HG03354 (cell line): ENCODE results near the gene SLC5A9.
"Not testable (repeated sequence)": the region's sequence is repeated elsewhere in the genome, so short reads cannot be mapped to it uniquely, and the experiment has no call there.

Experiments
- ATAC-seq: cut with Tn5 transposase; IDR thresholded peaks from one replicate; pipeline ENCODE4 v1.9.1; 2021; ENCODE audit warnings: mild to moderate bottlenecking; ENCODE audit not compliant: unreplicated experiment, poor library complexity, severe bottlenecking

Gene SLC5A9

DNA sequence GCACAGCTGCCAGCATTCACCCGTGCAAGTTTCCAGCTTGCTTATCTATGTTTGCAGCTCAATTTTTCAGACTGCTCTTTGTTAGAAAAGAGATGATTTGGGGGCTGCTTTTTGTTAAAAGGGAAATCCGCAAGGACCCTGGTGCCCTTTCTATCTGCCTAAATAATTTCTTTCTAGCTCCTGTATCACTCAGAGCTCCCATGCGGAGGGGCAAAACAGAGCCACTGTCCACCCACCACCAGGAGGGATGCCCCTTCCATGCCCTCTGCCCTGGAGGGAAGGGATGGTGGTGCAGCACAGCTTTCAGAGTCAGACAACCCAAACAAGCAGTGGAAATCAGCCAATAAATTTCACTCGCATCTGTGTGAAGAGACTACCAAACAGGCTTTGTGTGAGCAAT, 13.9 kb upstream of the SLC5A9 start:
- ATAC-seq, result no peak

DNA sequence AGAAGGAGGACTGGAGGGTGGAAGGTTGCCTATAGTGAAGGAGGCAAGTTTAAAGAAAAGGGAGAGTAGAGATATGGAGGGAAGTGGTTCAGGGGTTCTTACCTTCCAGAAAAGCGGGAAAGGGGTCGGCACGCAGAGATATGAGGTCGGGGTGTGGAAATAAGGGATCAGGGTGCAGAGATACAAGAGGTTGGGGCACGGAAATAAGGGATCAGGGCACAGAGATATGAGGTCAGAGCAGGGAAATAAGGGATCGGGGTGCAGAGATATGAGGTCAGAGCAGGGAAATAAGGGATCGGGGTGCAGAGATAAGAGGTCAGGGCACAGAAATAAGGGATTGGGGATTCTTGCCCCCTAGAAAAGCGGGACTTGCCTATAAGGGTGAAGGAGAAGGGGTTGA, 9.1 kb upstream of the SLC5A9 start:
- ATAC-seq, result not testable (repeated sequence)

DNA sequence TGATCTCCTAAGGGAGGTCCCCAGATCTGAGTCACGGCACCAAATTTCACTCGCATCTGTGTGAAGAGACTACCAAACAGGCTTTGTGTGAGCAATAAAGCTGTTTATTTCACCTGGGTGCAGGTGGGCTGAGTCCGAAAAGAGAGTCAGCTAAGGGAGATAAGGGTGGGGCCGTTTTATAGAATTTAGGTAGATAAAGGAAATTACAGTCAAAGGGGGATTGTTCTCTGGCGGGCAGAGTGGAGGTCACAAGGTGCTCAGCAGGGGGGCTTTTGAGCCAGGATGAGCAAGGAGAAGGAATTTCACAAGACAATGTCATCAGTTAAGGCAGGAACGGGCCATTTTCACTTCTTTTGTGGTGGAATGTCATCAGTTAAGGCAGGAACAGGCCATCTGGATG, 8.2 kb upstream of the SLC5A9 start:
- not testable (repeated sequence) for ATAC-seq

DNA sequence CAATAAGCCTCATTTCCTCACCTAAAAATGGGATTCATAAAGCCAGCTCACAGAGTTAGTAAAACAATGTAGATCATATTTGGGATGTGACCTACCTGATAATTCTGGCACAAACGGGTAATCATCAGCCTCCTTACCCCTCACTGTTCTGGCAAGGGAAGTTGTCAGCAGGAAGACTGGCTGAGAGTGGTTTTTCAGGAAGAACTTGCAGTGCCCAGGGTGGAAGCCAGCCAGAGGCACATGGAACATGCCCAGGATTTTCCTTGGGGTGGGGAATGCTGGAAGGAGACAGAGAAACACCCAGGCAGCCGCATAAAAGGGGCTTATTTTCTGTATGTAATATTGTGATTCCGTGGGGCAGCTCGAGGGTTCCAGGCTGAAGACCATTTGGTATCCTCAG, 7.7 kb upstream of the SLC5A9 start:
- ATAC-seq, result no peak

DNA sequence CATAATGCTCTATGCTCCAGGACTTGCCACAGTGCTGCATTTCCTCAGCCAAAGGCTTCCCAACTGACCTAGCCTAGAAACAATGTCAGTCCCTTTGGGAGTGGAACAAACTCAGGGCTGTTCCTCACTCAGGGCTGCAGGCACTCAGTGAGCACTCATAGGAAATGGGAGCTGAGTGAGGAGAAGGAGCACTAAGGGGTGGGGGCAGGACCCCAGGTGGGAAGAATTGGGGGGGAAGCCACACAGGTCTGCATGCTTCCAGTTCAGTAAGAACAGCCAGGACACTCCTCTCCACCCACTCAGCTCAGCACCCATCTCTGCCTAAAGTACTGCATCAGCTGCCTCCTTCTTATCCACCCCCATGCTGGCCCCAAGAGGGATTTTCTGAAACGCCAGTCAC, 7.3 kb upstream of the SLC5A9 start:
- no peak for ATAC-seq

DNA sequence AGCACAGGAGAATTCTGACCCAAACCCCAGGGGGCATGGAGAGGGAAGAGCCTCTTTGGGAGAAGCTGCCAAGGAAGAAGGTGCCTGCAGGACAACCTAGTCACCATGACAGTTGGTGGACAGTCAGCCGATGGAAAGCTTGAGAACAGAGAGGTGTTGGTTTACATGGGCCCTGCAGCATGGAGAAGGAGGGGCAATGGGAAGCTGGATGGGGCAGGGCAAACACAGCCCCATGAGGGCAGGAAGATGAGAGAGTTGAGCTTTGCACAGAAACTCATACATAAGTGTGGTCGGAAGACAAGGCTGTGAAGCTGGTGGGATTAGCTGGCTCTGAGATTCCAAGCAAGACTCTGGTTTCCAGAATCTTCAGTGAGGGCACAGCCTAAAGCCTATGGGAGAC, 6.6 kb upstream of the SLC5A9 start:
- ATAC-seq, result no peak

DNA sequence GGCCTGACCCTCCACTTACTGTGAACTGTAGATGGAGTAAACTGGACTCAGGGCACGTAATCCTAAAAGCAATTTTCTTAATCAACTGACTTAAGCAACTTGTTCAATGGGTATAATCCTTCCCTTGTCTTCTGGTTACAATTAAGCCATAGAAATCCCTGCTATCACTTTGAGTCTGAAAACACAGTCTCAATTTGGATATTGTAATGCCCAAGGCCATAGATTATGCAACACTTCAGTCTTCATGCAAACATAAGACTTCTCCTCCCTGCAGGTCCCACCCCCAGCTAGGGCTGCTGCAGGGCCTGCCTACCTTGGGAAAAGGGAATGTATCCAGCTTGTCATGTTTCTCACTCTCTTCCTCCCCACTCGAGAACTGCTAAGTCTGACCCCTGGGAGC, 6.2 kb upstream of the SLC5A9 start:
- ATAC-seq, result no peak

DNA sequence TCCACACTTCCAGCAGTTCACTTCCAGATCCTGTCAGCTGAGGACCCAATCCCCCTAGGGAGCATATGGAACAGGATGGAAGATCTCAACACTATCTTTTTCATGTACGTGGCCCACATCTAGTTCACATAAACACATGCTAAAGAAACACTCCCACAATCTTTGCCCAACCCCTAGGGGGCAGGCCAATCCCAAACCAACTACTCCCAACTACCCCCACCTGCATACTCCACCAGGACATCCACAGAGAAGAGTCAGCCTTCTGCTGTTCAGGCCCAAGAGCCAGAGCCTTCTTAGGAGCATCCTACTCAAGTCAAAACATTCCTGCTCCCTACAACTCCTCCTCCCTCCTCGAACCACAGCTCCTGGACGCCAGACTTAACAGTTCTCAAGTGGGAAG, 5.6 kb upstream of the SLC5A9 start:
- no peak for ATAC-seq

DNA sequence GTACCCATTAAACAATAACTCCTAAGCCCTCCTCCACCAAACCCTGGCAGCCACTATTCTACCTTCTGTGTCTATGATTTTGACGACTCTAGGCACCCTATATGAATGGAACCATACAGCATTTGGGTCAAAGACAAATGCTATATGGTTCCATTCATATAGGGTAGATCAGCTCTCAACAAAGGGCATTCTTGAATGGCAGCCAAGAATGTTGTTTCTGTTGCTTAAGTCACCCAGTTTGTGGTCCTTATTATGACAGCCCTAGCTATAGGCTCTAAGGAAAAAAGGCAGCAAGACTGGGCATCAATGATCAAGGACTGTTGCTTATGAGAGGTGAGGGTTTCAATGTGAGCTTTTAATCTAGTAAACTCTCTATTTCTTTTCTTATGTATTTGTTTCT, 4.7 kb upstream of the SLC5A9 start:
- no peak for ATAC-seq

DNA sequence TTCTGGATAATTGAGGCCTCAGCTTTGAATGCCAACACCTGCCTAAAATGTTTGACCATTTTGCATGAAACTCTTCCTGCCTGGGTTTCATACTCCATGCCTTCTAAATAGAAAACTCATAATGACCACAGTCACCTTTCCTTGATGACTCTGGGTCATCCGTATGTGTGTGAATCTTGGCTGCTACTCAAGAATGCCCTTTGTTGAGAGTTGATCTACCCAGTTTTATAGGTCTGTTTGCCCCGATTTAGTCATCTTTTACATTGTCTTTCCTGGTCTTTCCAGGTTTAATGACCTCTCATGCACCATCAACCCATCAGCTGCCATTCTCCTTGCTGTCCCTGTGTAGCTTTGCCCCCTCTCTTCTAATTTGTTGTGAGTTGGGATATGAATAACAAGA, 2.7 kb upstream of the SLC5A9 start:
- ATAC-seq, result no peak

DNA sequence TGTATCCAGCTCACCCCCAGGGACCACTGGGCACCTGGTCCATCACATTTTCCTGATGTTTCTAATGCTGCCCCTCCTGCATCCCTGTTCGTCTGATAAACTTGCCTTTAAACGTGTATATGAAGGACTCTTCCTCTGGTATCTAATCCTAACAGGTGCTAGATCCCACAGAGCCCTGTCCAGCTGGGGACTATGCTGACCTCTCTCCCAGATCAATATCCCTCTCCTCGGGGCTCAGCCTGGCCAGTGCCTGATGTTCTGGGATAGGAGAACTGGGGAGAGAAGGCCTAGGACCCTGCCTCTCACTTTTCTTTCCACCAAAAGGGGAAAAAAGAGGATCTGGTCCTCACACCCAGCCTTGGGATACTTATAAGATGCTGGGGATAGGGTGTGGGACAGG, 1.4 kb upstream of the SLC5A9 start:
- no peak for ATAC-seq

DNA sequence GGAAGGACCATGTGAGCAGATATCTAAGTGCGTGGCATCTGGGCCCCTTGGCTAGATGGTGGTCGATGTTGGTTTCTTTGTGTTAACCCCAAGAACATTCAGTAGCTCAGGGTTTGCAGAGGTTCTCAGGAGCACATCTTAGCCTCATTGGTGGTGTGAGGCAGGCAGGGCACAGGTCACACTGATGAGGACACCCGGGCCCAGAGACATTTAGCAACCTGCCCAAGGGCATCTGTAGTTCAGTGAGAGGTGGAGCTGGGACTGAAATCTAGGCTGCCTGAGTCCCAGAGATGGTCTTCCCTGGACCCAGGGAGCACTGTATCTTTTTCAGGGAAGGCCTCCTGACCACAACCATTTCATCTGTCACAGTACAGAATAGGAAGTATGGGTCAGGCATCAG, 859 bp upstream of the SLC5A9 start:
- no peak for ATAC-seq

DNA sequence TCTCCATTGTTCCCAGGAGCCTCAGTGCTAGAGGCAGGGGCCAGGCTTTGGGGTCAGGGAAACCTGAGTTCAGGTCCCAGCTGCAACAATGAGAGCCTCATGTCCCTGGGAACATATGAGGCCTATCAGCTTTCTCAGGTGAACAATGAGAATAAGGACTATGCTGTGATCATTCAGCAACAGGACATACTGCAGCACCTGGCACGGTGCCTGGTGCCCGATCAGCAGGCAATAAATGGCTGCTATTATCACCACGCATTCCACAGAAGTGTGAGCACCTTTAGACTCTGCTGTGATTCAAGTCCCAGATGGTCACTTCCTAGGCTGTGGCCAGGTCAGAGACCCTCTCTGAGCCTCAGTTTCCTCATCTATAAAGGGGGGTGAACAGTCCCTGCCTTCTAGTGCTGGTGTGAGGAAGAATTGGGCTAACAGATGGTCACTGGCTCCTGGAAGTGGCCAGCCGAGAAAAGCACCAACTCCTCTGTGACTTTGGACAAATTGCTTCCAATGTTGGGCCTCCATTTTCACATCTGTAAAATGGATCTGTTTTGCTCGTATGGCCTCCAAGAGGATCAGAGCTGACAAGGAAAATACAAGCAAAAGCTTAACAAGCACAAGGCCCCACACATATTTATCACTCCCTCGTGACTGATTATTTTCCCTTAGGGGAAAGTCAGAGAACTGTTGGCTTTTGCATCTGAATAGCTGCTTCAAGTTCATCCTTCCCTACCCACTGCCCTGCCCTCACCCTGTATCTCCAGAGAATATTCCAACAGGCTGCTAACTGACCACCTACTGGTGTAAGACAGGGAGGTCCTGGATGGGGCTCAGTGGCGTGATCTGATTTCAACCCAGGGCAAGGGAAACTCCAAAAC, 1.1 kb downstream of the SLC5A9 start:
- ATAC-seq, result no peak

DNA sequence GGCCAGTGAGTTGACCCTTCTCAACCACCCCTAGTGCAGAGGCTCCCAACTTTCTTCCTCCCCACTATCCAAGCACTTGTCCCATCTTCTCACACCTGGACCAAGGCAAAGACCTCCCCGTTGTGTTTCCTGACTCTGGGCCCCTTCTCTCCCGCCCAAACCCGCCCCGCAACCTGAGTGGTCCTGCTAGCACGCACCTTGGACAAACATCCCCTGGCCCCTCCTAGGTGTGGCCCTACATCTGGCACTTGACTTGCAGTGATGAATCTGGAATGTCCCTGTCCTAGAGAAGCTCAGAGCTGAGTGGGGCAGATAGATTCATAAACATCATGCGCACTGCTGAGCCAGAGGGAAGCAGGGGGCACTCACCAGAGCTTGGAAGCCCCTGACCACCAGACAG, 2.3 kb downstream of the SLC5A9 start:
- no peak for ATAC-seq

DNA sequence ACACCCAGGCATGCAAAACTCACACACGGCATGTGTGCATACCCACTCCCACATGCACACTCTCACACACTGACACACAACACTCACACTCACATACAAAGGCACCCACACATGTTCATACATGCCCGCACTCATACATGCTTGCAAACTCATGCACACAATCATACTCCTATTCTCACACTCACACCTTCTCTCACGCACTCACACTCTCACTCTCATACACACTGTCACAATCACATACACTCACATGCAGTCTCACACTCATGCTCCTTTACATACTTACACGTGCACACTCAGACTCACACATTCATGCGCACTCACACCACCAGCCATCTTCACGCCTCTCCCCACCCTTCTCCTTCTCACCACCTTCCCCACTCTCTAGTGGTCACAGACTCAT, 3.1 kb downstream of the SLC5A9 start:
- no peak for ATAC-seq

DNA sequence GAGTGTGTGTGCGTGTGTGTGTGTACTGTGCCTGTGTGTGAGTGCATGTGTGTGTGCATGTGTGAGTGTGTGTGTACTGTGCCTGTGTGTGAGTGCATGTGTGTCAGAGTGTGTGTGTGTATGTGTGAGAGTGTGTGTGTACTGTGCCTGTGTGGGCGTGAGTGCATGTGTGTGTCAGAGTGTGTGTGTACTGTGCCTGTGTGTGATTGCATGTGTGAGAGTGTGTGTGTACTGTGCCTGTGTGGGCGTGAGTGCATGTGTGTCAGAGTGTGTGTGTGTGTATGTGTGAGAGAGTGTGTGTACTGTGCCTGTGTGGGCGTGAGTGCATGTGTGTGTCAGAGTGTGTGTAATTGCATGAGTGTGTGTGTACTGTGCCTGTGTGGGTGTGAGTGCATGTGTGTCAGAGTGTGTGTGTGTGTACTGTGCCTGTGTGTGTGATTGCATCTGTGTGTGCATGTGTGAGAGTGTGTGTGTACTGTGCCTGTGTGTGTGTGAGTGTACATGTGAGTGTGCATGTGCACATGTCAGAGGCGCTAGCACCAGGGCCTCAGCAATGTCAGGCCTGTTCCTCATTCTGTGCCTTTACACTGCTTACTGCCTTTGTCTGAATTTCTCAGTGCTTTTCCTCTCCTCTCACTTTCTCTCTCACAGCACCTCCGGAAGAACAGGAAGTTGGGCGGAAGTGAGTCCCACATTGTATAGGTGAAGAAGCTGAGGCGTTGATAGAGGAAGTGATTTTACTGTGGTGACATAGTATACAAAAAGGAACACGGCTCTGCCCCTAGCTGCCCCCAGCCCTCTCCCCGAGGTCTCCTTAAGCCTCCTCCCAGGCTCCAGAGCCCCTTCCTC, 4.9 kb downstream of the SLC5A9 start:
- ATAC-seq, result peak; percentile 59

DNA sequence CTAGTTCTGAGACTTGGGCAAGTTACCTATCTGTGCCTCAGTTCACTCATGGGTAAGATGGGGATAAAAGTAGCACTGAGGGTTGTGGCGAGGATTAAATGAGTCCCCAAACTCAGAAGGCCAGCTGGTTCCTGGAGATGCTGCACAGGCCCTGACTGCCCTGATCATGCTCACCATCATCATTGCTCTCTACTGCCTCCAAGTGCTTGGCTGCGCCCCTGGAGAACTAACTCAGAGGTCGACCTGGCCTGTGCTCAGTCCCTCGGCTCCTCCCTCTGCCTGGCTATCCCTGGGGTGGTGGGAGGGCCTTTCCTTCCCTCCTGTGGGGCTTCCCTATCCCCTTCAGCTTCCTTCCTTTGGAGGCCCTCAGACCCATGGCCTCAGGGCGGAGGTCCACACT, 5.6 kb downstream of the SLC5A9 start:
- ATAC-seq, result no peak

DNA sequence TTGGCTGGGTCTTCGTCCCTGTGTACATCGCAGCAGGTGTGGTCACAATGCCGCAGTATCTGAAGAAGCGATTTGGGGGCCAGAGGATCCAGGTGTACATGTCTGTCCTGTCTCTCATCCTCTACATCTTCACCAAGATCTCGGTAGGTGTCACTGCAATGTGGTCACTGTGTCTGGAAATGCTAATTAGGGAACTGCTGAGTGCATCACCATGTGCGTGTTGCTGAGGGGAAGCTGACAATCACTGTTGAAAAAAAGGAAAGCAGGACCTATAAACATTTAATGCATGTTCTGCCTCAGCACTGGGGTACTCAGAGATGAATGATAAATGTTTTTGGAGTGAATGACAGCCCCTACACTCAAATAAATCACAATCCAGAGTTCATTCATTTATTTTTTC, 6.8 kb downstream of the SLC5A9 start:
- no peak for ATAC-seq

DNA sequence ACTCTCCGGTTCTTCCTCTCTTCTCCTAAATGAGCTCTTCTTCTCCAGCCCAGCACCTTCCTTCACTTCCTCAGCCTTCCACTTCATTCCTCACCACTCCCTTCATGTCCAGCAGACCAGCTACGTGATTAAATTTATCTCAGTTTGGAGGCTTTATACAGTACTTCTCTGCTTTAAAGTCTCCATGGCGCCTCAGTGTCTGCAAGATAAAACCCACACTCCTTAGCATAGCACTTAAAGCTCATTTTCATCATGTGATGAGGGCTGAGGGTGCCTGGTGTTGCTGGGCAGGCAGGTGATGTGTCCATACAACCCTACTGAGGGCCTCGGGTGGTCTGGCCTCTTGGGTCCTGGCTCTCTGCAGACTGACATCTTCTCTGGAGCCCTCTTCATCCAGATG, 7.7 kb downstream of the SLC5A9 start:
- no peak for ATAC-seq

DNA sequence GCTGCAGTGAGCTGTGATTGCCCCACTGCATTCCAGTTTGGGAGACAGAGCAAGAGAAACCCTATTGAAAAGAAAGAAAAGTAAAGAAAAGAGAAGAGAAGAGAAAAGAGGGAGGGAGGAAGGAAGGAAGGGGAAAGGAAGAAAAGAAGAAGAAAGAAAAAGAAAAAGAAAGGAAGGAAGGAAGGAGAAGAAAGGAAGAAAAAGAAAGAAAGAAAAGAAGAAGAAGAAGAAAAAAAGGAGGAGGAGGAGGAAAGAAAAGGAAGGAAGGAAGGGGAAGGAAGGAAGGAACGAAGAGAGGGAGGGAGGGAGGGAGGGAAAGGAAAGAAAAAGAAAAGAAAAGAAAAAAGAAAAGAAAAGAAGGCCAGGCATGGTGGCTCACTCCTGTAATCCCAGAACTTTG, 10.2 kb downstream of the SLC5A9 start:
- no peak for ATAC-seq
